ENCODE results near the gene USP40.
A peak's percentile ranks its signal among the peaks of the same experiment; 100 is the strongest.

The USP40 gene

GRCh38 chr2:233455491-233455890 lies 111.1 kb downstream of the USP40 start:
- no peak for DNase-seq

GRCh38 chr2:233455006-233455405 lies 111.6 kb downstream of the USP40 start:
- no peak for DNase-seq

- no peak for DNase-seq
Observed at GRCh38 chr2:233453916-233454315, 112.7 kb downstream of the USP40 start.

DNA sequence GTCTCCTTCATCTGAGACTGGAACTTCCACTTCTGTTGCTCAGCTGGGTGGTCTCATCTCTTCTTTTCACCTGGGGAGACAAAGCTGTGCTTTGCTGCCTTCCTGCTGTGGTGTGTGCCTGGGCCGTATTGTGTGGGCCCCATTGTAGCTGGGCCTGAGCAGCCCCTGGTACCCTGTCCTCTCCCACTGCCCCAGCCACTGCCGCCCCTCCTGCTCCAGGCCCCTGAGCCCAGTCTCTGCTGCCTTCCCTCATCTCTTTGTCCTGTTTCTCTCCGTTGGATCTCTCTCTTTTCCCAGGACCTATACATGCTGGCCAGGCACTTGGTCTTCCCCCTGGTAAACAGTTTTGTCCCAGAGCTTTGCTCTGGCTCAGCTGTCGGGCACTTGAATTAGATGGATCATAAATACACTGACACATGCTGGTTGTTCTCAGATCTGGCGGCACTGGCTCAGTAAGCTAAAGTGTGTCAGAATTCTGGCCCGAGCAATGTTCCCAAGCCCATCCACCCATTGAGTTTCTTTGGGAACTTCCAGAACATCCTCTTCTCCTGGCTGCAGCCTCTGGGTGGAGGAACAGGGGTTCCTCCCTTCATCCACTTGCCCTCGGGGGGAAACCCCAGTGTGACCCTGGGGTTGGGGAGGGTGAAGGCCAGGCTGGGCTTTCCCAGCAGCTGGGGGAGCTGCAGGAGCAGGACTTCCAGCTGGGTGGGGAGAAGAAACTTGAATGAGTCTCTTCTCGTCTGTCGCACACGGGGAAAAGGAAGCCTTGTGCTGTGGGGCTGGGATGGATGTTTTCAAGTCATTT lies 113.3 kb downstream of the USP40 start:
- no peak for DNase-seq

DNA sequence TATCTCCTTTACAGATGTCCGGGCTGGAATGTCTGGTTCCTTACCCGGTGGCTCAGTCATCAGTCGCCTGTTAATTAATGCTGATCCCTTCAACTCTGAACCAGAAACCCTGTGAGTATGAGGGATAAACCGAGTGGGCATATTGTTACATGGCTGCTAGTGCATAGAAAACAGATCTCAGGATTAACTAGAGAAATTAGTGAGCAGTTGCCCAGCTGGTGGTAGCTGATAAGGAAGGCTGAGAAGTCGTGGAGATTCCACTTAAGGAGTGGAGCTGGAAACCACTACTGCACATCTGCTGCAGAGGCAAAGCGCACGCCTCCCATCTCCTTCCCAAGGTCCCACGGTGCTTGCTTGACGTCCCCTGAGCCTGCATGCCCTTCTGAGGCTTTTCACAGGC lies 114.6 kb downstream of the USP40 start:
- no peak for DNase-seq

- DNase-seq = no peak
Observed at GRCh38 chr2:233450864-233451575, 115.6 kb downstream of the USP40 start.

GRCh38 chr2:233449921-233450863 lies 116.4 kb downstream of the USP40 start:
- no peak for DNase-seq

GRCh38 chr2:233449081-233449901 lies 117.3 kb downstream of the USP40 start:
- DNase-seq = no peak

DNA sequence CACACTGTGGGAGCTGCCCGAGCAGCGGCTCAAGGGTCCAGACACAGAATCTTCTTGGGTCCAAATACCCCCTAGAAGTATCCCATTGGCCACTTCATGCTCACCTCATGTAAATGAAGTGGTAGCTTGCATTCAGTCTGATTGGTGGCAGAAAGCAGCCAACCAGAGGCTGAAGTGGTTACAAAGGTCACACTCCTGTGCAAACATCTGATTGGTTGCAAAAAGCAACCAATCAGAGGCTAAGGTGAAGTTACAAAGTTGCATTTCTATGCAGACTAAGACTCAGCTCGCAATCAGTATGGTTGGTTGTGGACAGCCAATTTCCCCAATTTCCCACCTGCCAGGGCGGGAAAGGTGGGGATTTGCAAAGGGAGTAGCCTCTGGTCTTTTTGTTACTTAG lies 118.0 kb downstream of the USP40 start:
- DNase-seq = no peak

DNA sequence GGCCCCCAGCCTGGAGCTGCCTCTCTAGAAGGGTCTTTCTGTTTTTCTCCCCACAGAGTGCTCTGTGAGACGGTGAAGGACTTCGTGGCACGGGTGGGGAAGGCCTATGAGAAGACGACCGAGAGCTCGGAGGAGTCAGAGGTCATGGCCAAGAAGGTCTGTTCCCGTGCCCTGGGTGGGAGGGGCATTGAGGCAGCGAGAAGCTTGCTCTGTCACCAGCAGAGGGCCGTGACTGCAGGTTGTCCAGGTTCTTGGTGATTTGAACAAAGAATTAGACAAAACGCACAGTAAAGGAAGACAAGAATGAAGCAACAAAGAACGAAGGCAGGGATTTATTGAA lies 118.4 kb downstream of the USP40 start:
- no peak for DNase-seq

DNA sequence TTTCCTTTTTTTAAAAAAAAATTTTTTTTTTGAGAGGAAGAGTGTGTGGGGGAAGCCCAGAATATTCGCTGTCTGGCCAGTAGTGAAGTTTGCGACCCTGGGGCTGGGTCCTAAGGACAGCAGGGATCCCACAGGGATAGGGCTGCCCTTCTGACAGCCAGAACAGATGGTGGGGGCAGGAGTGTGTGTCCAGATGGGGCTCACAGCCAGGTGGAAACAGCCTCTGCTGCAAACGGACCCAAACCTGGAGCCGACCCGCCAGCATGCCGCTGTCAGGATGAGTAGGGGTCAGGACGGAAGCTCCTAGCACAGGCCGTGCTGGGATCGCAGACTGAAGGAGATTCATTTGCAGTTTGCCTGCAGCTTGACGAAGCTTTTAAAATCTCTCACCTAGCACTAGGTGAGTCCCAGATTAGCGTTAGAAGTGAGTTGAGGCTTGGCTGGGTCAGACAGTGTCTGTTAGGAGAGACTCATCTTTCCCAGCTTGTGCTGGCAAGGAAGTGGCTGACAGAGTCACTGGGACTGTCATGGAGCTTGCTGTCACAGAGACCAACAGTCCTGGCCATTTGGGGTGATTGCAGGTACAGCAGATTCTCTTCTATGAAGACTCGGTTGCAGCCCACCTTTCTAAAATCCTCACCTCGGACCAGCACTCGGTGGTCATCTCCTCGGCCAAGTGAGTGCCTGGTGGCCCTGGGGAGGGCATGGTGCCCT lies 118.9 kb downstream of the USP40 start:
- no peak for DNase-seq

- DNase-seq = no peak
Observed at GRCh38 chr2:233446606-233447305, 119.8 kb downstream of the USP40 start.

DNA sequence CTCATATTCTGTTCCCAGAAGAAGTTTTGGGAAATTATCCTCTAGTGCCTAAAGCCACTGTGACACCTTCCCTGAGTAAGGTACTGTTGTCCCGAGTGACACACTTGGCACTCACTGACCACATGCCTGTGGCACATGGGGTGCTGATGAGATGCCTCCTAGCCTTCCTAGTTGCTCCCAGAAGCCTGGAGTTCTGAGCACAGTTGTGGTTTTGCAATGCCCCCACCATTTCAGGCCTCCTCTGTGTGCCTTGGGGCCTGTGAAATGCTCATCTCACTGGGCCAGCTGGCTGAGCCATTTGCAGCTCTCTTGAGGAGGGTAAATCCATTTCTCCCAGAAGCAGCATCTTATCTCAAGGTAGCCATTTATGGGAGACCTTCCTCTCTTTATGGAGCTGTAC lies 120.5 kb downstream of the USP40 start:
- no peak for DNase-seq

GRCh38 chr2:233445152-233445830 lies 121.3 kb downstream of the USP40 start:
- DNase-seq = no peak

- DNase-seq = no peak
Observed at GRCh38 chr2:233444501-233444900, 122.1 kb downstream of the USP40 start.

- peak; percentile 88 for DNase-seq
Observed at GRCh38 chr2:233443511-233444183, 122.9 kb downstream of the USP40 start.

- DNase-seq = no peak
Observed at GRCh38 chr2:233442028-233442310, 124.6 kb downstream of the USP40 start.

DNA sequence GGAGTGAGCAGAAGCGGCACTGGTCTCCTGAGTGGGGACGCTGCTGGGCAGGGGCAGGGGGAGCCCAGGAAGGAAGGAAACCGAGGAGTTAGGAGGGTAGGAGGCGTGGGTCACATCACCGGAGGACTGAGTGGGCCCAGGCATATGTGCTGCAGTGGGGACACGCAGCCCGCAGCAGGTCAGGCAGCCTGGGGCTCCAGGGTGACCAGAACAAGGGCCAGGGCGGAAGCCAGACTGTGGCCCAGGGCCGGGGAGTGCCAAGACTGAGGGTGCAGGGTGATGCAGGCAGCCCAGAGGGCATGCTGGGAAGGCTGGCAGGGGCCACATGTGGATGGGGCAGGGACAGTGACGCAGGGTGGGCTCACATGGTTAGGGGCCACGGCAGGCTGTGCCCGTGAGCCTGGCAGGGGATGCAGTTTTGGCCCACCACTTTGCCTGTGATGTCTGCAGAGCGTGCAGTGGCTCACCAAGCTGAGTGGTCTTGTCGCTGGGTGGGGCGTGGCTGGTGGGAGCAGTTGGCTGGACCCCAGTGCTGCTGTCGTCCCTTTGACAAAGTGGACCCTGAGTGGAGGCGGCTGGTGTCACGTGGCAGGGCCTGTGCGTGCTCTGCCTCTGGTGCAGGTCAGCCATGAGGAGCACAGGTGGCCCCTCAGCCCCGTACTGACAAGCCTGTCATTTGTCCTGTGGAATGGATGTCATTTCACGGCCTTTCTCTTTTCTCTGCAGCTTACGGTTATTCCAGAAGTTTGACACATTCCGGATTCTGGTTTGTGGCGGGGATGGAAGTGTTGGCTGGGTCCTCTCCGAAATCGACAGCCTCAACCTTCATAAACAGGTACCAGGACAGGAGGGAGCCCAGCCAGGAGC lies 125.2 kb downstream of the USP40 start:
- DNase-seq = no peak

GRCh38 chr2:233440714-233441113 lies 125.9 kb downstream of the USP40 start:
- no peak for DNase-seq
